22Rv1 (cell line): ENCODE measurements around the gene SP9.
"Not testable (repeated sequence)": the region's sequence is repeated elsewhere in the genome, so short reads cannot be mapped to it uniquely, and the experiment has no call there.

Experiments used
- H3K27ac ChIP-seq: fragments of 450-650 bp; 2 replicates; pipeline ENCODE4 v1.5.1; 2017
- CTCF ChIP-seq: fragments of 450-650 bp; IDR thresholded peaks from 2 replicates; pipeline ENCODE4 v1.5.1; 2017; ENCODE audit warnings: mild to moderate bottlenecking
- ZFX ChIP-seq: fragments of 450-650 bp; IDR thresholded peaks from 2 replicates; pipeline ENCODE4 v1.6.1; 2017; ENCODE audit warnings: antibody characterized with exemption, borderline replicate concordance

Gene SP9

GRCh38 chr2:174353004-174353403 lies 18.2 kb downstream of the SP9 start:
- no peak for TF ChIP-seq CTCF
- no peak for TF ChIP-seq ZFX

GRCh38 chr2:174356347-174356746 lies 21.6 kb downstream of the SP9 start:
- TF ChIP-seq ZFX: no peak
- TF ChIP-seq CTCF: no peak
- no peak overlapping the region for H3K27ac ChIP-seq

More at GRCh38 chr2:174353004-174353403, 18.2 kb downstream of the SP9 start:
- H3K27ac ChIP-seq: no peak overlapping the region

- H3K27ac ChIP-seq: not testable (repeated sequence)
These were observed 24.9 kb downstream of the SP9 start for GRCh38 chr2:174359663-174360062.

GRCh38 chr2:174362949-174363348 lies 28.2 kb downstream of the SP9 start:
- TF ChIP-seq CTCF: no peak
- TF ChIP-seq ZFX: no peak
- no peak overlapping the region for H3K27ac ChIP-seq

- not testable (repeated sequence) for H3K27ac ChIP-seq
These were observed 28.9 kb downstream of the SP9 start for GRCh38 chr2:174363492-174364225.

GRCh38 chr2:174364628-174365027 lies 29.9 kb downstream of the SP9 start:
- H3K27ac ChIP-seq: no peak overlapping the region
- TF ChIP-seq ZFX: no peak
- TF ChIP-seq CTCF: no peak

- no peak overlapping the region for H3K27ac ChIP-seq
- TF ChIP-seq ZFX (no peak), CTCF (no peak)
These were observed 30.8 kb downstream of the SP9 start for GRCh38 chr2:174365571-174365970.

GRCh38 chr2:174368691-174369090 lies 33.9 kb downstream of the SP9 start:
- TF ChIP-seq CTCF (no peak), ZFX (no peak)
- H3K27ac ChIP-seq: no peak overlapping the region
